RWPE1 (cell line): Measurements from ENCODE around the gene PRSS57.

Source experiments
- CTCF ChIA-PET: fragments of 350-600 bp; sonication (Branson Sonifier 250); formaldehyde crosslinking; extraction: SDS; loops from one replicate; lab custom pipeline; 2021; lab: Yijun Ruan, JAX
- POLR2A ChIA-PET: fragments of 400-600 bp; formaldehyde crosslinking; extraction: SDS; loops from one replicate; lab custom pipeline; 2020; ENCODE audit warnings: antibody characterized with exemption; ENCODE audit not compliant: low non-redundant PET; lab: Yijun Ruan, JAX
- DNase-seq: peaks from one replicate; pipeline ENCODE4 v3.0.0; 2012; ENCODE audit warnings: low spot score
- H3K27ac ChIP-seq: fragments of 450-650 bp; 2 replicates; pipeline ENCODE4 v1.5.1; 2017
- TF ChIP-seq, protein P1 (sequence below): fragments of 450-650 bp; conservative IDR thresholded peaks from 2 replicates; pipeline ENCODE4 v1.5.1; 2017; ENCODE audit warnings: low read depth, mild to moderate bottlenecking

Gene PRSS57

DNA sequence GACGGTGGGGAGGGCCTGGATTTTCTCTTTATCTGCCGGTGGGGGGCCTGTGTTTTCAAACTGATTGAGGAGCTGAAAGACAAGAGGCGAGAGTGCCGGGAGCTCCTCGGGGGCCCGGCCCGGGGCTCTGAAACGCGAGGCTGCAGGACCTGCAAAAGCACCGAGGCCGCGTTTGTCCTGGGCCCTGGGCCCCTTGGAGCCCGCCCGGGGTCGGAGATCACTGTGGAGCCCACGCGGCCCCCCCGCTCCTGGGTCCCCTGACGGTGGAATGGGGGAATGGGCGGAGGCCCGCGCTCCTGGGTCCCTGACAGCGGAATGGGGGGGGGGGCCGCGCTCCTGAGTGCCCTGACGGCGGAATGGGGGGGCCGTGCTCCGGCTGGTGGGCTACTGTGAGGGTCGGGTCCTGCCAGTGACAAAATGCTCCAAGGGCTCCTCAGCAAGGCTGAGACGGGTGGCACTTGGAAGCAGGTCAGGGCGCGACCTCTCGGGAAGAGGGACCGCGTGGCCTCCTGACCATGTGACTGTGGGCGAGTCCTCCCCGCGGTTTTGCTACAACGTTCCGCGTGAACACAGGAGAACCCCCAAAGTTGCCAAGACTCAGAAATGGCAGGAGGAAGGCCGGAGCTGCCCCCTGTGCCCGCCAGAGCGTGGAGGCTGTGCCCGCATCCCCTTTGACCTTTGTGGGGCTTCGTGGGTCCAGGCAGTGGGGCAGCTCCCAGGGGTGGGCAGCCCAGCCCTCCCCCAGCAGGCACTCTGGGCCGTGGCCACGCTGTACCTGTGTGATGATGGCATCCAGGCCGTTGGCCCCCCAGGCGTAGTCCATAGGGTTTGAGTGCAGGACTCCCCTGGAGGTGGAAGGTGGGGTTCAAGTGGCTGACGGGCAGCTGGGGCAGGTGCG, 46.1 kb downstream of the PRSS57 start:
- H3K27ac ChIP-seq: no peak overlapping the region
- no peak for DNase-seq
- ChIA-PET CTCF (no interaction called here), POLR2A (interaction anchor here (0.7 kb wide), 1 partner anchor 51 kb away, joined by 3 read pairs; no protein-coding TSS in a partner anchor)
- TF ChIP-seq, protein P1, sequence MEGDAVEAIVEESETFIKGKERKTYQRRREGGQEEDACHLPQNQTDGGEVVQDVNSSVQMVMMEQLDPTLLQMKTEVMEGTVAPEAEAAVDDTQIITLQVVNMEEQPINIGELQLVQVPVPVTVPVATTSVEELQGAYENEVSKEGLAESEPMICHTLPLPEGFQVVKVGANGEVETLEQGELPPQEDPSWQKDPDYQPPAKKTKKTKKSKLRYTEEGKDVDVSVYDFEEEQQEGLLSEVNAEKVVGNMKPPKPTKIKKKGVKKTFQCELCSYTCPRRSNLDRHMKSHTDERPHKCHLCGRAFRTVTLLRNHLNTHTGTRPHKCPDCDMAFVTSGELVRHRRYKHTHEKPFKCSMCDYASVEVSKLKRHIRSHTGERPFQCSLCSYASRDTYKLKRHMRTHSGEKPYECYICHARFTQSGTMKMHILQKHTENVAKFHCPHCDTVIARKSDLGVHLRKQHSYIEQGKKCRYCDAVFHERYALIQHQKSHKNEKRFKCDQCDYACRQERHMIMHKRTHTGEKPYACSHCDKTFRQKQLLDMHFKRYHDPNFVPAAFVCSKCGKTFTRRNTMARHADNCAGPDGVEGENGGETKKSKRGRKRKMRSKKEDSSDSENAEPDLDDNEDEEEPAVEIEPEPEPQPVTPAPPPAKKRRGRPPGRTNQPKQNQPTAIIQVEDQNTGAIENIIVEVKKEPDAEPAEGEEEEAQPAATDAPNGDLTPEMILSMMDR: no peak

DNA sequence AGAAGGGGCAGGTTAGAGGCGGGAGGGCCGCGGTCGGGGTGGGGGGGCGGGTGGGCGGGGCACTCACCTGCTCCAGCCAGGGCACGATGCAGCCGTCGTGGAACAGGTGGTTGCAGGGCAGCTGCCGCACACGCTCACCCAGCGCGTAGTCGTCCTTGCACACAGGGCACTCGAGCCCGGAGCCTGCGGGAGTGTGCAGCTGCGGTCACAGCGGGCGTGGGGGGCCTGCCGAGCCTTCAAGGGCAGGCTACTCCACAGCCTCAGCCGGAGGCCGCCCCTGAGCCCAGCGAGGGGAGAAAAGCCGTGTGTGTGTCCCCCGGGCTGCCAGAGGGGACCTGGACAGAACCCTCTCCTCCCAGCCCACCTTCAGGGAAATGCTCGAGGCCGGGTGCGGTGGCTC, 46.9 kb downstream of the PRSS57 start:
- no peak for DNase-seq
- POLR2A ChIA-PET: interaction anchor here (0.6 kb wide), 1 partner anchor 165 kb away, joined by 4 read pairs; no protein-coding TSS in a partner anchor
- TF ChIP-seq, protein P1: no peak
- CTCF ChIA-PET: no interaction called here
- H3K27ac ChIP-seq: no peak overlapping the region

DNA sequence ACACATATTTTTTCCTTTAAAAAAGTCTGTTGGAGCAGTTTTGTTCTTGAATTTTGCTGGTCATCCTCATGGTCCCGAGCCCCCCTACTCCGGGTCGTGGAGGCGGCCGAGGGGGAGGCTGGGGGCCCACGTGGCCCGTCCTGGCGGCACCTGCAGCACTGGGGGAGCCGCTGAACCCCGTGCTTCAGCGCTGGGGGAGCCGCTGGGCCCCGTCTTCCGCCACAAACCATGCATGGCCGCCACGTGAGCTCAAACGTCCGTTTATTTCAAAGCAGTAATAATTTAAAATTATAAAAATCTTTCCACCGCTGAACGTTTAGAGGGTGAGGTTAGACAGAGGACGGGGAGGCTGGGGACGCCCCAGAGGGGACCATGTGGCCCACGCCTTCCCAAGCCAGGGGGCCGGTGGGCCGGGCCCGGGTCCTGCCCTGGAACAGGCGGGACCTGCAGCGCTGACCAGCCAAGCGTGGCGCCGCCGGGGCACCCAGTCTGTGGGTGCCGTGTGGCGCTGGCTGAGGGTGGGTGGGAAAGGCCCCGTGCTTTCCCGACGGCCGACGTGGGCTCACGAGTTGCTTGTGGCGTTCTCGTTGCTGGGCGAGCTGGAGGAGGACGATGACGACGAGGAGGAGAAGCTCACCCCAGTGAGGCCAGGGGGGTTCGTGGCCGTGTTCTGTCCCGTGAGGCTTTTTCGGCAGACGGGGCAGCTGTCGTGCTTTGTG, 47.5 kb downstream of the PRSS57 start:
- TF ChIP-seq, protein P1: no peak
- ChIA-PET CTCF (no interaction called here), POLR2A (interaction anchor here (0.6 kb wide), 1 partner anchor 164 kb away, joined by 4 read pairs; no protein-coding TSS in a partner anchor)
- DNase-seq: no peak
- peak overlapping the region; percentile 58 for H3K27ac ChIP-seq

DNA sequence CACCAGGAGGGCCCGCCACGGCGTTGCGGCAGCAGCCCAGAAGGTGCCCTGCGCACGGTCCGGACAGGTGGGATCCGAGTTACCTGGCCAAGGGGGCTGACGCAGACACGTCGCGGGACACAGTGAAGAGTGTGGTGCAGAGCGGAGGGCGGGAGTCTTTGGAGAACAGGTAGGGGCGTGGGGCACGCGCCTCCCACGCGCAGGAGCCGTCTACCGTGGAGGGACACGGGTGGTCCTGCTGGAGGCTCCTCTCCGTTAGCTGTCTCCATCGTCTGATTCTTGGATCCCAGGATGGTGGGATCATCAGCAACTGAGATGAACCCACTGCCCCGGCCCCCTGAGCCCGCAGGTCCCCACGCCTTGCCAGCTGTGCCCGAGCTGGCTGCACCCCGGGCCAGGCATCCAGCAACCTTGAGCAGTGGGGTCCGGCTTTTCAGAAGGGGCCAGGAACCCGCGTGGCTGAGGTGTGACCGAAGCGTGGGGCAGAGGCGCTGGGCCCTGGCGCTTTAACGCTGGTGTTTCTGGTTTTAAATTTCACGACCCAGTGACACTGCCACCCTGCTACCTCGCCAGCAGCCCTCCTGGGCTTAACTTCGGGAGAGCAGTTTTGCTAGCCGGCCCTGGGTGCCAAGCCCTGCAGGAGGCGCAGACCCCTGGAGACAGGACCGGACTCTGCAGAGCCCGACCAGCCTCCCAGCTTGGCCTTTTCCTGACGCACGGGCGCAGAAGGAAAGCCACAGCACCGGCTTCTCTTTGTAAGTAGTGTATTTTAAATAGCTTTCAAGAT, 48.3 kb downstream of the PRSS57 start:
- TF ChIP-seq, protein P1: no peak
- no peak for DNase-seq
- POLR2A ChIA-PET: no interaction called here
- CTCF ChIA-PET: no interaction called here
- H3K27ac ChIP-seq: peak overlapping the region; percentile 58

DNA sequence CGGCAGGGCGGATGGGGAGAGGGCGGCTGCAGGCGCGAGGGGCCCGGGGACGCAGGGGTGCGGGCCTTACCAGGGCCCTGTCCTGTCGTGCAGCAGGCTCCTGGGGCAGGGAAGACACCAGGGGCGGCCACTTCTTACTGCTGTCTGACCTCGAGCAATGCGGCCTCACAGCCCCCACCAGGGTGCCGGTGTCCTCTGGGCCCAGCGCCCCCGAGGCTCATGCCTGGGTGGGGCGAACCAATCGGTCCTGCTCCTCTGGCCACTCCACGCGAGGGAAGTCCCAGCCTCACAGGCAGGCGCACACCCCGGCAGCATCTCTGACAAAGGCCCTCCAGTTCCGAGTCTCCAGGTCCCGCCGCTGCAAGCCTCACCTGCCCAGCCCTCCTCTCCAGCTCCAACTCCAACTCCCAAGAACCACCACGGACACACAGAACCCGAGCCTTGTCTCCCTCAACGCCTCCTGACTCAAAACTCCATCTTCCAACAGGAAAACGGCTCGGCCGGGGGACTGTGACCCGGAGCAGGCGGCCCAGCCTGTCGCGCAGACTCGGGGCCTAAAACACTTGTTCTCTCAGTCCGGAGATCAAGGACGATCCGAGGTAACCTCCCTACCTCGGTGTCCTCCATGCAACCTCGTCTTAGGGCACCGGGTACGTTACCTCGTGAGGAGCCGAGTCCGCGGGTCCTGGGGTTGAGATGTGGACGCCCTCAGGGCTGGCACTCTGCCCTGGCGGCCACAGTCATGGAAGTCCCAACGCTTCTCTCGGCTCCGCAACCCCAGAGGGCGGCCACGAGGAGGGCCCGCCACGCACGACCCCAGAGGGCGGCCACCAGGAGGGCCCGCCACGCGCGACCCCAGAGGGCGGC, 49.1 kb downstream of the PRSS57 start:
- ChIA-PET CTCF (interaction anchor here (0.7 kb wide), 1 partner anchor 50 kb away, joined by 3 read pairs; no protein-coding TSS in a partner anchor), POLR2A (no interaction called here)
- TF ChIP-seq, protein P1: no peak
- no peak for DNase-seq
- peak overlapping the region; percentile 58 for H3K27ac ChIP-seq
